ENCODE data around the gene BLOC1S1. TPM values are rescaled to one million over a fixed set of nuclear protein-coding genes. Genes with fewer than 3 reads are reported as not detected.
A peak's percentile ranks its signal among the peaks of the same experiment; 100 is the strongest.

Gene BLOC1S1
- total and polyA plus RNA-seq, 9 of the 15 experiments (the other 6 are each of a cell fraction or from before 2014, with no cell fraction given), result 75.2 to 161 (median 98.8) TPM

DNA sequence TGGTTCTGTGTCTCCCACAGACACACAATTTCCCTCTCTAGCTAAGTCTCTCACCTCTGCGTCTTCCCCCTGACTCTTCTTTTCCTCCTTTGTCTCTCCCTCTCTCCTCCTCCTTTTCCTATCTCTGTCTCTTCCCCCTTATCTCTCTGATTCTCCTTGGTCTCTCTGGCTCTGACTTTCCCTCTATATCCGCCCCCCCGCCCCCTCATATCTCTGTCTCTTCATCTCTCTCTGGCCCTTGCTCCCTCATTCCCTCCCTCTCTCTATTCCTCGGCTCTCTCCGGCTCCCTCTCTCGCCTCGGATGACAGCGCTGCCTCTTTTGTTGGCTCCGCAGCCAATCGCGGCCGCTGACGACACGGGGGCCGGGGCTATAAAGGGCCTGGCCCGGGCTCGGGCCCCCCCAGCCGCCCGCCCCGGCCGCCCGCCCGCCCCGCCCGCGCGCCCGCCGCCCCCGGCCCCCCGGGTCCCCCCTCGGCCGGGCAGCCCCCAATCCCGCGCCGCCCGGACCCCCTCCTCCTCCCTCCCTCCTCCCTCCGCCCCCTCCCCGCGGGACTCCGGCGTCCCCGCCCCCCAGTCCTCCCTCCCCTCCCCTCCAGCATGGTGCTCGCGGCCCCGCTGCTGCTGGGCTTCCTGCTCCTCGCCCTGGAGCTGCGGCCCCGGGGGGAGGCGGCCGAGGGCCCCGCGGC lies 27.0 kb downstream of the BLOC1S1 start, which contains the start of gene GDF11 (continued):
- TF ChIP-seq, protein P1, sequence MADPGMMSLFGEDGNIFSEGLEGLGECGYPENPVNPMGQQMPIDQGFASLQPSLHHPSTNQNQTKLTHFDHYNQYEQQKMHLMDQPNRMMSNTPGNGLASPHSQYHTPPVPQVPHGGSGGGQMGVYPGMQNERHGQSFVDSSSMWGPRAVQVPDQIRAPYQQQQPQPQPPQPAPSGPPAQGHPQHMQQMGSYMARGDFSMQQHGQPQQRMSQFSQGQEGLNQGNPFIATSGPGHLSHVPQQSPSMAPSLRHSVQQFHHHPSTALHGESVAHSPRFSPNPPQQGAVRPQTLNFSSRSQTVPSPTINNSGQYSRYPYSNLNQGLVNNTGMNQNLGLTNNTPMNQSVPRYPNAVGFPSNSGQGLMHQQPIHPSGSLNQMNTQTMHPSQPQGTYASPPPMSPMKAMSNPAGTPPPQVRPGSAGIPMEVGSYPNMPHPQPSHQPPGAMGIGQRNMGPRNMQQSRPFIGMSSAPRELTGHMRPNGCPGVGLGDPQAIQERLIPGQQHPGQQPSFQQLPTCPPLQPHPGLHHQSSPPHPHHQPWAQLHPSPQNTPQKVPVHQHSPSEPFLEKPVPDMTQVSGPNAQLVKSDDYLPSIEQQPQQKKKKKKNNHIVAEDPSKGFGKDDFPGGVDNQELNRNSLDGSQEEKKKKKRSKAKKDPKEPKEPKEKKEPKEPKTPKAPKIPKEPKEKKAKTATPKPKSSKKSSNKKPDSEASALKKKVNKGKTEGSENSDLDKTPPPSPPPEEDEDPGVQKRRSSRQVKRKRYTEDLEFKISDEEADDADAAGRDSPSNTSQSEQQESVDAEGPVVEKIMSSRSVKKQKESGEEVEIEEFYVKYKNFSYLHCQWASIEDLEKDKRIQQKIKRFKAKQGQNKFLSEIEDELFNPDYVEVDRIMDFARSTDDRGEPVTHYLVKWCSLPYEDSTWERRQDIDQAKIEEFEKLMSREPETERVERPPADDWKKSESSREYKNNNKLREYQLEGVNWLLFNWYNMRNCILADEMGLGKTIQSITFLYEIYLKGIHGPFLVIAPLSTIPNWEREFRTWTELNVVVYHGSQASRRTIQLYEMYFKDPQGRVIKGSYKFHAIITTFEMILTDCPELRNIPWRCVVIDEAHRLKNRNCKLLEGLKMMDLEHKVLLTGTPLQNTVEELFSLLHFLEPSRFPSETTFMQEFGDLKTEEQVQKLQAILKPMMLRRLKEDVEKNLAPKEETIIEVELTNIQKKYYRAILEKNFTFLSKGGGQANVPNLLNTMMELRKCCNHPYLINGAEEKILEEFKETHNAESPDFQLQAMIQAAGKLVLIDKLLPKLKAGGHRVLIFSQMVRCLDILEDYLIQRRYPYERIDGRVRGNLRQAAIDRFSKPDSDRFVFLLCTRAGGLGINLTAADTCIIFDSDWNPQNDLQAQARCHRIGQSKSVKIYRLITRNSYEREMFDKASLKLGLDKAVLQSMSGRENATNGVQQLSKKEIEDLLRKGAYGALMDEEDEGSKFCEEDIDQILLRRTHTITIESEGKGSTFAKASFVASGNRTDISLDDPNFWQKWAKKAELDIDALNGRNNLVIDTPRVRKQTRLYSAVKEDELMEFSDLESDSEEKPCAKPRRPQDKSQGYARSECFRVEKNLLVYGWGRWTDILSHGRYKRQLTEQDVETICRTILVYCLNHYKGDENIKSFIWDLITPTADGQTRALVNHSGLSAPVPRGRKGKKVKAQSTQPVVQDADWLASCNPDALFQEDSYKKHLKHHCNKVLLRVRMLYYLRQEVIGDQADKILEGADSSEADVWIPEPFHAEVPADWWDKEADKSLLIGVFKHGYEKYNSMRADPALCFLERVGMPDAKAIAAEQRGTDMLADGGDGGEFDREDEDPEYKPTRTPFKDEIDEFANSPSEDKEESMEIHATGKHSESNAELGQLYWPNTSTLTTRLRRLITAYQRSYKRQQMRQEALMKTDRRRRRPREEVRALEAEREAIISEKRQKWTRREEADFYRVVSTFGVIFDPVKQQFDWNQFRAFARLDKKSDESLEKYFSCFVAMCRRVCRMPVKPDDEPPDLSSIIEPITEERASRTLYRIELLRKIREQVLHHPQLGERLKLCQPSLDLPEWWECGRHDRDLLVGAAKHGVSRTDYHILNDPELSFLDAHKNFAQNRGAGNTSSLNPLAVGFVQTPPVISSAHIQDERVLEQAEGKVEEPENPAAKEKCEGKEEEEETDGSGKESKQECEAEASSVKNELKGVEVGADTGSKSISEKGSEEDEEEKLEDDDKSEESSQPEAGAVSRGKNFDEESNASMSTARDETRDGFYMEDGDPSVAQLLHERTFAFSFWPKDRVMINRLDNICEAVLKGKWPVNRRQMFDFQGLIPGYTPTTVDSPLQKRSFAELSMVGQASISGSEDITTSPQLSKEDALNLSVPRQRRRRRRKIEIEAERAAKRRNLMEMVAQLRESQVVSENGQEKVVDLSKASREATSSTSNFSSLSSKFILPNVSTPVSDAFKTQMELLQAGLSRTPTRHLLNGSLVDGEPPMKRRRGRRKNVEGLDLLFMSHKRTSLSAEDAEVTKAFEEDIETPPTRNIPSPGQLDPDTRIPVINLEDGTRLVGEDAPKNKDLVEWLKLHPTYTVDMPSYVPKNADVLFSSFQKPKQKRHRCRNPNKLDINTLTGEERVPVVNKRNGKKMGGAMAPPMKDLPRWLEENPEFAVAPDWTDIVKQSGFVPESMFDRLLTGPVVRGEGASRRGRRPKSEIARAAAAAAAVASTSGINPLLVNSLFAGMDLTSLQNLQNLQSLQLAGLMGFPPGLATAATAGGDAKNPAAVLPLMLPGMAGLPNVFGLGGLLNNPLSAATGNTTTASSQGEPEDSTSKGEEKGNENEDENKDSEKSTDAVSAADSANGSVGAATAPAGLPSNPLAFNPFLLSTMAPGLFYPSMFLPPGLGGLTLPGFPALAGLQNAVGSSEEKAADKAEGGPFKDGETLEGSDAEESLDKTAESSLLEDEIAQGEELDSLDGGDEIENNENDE (IDR thresholded peaks at IDR 0.05; ENCODE audit: low read depth, low read length), result no peak
- TF ChIP-seq, protein P2, sequence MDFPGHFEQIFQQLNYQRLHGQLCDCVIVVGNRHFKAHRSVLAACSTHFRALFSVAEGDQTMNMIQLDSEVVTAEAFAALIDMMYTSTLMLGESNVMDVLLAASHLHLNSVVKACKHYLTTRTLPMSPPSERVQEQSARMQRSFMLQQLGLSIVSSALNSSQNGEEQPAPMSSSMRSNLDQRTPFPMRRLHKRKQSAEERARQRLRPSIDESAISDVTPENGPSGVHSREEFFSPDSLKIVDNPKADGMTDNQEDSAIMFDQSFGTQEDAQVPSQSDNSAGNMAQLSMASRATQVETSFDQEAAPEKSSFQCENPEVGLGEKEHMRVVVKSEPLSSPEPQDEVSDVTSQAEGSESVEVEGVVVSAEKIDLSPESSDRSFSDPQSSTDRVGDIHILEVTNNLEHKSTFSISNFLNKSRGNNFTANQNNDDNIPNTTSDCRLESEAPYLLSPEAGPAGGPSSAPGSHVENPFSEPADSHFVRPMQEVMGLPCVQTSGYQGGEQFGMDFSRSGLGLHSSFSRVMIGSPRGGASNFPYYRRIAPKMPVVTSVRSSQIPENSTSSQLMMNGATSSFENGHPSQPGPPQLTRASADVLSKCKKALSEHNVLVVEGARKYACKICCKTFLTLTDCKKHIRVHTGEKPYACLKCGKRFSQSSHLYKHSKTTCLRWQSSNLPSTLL (IDR thresholded peaks at IDR 0.05), result peak; percentile 79
- TF ChIP-seq, protein P3, sequence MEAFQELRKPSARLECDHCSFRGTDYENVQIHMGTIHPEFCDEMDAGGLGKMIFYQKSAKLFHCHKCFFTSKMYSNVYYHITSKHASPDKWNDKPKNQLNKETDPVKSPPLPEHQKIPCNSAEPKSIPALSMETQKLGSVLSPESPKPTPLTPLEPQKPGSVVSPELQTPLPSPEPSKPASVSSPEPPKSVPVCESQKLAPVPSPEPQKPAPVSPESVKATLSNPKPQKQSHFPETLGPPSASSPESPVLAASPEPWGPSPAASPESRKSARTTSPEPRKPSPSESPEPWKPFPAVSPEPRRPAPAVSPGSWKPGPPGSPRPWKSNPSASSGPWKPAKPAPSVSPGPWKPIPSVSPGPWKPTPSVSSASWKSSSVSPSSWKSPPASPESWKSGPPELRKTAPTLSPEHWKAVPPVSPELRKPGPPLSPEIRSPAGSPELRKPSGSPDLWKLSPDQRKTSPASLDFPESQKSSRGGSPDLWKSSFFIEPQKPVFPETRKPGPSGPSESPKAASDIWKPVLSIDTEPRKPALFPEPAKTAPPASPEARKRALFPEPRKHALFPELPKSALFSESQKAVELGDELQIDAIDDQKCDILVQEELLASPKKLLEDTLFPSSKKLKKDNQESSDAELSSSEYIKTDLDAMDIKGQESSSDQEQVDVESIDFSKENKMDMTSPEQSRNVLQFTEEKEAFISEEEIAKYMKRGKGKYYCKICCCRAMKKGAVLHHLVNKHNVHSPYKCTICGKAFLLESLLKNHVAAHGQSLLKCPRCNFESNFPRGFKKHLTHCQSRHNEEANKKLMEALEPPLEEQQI (IDR thresholded peaks at IDR 0.05), result no peak
- peak; percentile 80 for TF ChIP-seq SUPT5H (IDR thresholded peaks at IDR 0.05)
- peak; percentile 62; the same call in 1 of the 2 replicates for TF ChIP-seq SMARCC2 (IDR thresholded peaks at IDR 0.05; ENCODE audit: low read depth)
- TF ChIP-seq MIER1 (IDR thresholded peaks at IDR 0.05; ENCODE audit: low read depth), result 0 out of 2 replicates have a peak, but pooled peaks have one; percentile 51
- TF ChIP-seq RBM39 (optimal IDR thresholded peaks at IDR 0.05; ENCODE audit: low read depth, low read length), result no peak
- TF ChIP-seq, protein P4, sequence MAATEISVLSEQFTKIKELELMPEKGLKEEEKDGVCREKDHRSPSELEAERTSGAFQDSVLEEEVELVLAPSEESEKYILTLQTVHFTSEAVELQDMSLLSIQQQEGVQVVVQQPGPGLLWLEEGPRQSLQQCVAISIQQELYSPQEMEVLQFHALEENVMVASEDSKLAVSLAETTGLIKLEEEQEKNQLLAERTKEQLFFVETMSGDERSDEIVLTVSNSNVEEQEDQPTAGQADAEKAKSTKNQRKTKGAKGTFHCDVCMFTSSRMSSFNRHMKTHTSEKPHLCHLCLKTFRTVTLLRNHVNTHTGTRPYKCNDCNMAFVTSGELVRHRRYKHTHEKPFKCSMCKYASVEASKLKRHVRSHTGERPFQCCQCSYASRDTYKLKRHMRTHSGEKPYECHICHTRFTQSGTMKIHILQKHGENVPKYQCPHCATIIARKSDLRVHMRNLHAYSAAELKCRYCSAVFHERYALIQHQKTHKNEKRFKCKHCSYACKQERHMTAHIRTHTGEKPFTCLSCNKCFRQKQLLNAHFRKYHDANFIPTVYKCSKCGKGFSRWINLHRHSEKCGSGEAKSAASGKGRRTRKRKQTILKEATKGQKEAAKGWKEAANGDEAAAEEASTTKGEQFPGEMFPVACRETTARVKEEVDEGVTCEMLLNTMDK (IDR thresholded peaks at IDR 0.05; ENCODE audit: borderline replicate concordance, insufficient read depth, low read depth, low read length, poor library complexity, severe bottlenecking), result peak; percentile 27
